ENCODE measurements around the gene BMP4.

The BMP4 gene

DNA sequence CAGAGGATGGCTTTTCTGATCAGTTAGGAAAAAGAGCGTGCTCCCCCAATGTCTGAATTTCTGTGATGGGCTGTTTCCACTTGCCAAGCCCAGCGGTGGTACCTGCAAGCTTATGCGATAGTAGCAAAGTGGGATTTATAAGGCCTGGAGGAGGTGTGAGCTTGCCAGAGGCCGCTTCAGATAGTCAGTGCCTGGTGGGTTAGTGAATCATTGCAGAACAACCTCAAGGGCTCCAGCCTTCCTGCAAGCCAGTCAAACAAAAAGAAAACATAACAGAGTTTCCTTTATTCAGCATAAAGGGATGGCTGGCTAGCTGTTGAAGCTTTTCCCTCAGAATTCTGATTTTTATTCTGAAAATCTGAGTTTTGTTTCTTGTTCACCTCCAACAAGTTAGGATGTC is 7.6 kb upstream of the BMP4 start:
- DNase-seq (ENCODE audit: low spot score): no peak

DNA sequence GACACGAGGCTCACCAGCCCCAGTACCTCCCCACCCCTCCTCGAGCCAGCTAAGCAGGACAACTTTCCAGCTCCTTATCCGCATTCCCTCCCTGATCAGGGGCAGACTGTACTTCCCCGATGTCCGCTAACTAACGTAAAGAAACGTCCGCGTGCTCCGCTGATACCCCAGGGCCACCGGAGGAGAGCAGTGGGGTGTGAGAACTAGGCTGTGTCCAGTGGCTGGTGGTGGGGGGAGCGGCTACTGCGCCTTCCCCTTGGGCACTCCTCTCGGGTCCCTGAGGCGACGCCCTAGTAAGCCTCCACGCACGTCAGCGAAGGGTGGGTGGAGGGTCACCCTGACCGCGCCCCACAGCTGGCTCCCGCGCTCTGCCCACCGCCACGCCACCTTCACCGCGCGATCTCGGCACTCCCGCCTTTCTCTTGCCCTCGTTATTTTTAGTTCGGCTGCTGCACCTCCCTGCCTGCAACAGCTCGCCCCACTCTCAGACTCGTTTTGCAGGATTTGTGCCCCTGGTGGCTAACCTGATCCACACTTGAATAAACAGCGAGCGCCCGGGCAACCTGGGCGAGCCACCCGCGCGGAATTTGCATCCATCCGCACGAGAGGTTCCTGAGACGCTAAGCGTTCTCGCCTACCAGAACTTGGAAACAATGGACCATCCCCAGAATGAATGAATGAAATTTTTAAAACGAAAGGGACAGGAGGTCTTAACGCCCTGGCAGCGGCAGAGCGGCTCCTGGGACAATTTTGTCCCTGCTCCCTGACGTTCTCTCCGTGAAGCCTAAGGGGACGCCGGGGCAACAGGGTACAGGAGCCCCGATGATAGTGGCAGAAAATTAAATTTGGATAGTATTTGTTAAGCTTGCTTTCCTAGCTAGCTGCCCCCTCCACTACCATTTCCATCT is 6.9 kb upstream of the BMP4 start:
- peak; percentile 30 for DNase-seq (ENCODE audit: low spot score)

DNA sequence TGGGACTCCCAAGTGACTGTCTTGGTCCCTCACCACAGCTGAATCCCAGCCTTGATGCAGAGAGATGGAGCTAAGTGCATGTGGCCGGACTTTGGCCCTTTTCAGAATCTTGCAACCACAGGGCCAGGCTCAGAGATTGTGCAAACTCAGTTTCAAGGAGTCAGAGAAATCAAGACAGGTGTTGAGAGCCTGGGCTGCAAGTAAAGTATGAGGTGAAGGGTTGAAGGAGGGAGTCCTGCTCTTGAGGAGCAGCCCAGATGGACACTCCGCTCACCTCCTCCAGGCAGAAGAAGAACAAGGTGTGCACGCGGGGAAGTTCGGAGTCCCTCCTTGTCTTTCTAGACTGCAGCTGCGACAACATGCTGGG is 6.3 kb upstream of the BMP4 start:
- DNase-seq (ENCODE audit: low spot score): no peak

DNA sequence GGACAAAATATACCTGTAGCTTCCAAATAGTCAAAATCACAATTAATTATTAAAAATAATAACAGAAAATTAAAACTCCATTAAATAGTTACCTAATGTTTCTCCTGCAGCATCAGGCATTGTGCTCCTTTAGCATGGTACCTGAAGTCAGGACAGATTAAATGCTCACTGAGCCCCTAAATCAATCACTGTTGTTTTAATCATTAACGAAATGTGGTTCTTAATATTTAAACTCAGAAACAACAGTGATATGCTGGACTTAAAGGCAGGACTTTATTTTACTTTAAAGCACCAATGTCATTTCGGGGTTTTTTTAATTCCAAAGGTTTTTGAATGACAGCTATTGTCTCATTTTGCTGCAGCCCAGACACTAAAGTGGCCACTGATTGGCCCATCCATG is 2.0 kb upstream of the BMP4 start:
- DNase-seq (ENCODE audit: low spot score): no peak

DNA sequence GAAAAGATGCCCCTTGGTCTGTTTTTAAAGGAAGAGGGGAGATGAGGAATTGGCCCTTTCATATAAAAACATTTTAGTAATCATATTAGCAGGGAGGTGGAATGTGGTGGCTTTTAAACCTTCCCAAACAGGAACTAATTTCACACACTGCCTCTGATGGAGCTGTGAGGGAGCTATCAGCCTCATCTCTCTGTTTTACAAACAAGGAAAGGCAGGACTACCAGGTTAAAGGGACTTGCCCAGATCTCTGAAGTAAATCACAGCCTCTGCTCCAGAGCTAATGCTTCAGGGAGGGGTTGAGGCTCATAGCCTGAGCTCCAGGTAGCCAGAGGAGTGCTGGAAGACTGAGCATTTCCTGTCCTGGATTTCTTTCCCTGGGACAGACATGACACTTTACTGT is 1.1 kb upstream of the BMP4 start:
- no peak for DNase-seq (ENCODE audit: low spot score)

DNA sequence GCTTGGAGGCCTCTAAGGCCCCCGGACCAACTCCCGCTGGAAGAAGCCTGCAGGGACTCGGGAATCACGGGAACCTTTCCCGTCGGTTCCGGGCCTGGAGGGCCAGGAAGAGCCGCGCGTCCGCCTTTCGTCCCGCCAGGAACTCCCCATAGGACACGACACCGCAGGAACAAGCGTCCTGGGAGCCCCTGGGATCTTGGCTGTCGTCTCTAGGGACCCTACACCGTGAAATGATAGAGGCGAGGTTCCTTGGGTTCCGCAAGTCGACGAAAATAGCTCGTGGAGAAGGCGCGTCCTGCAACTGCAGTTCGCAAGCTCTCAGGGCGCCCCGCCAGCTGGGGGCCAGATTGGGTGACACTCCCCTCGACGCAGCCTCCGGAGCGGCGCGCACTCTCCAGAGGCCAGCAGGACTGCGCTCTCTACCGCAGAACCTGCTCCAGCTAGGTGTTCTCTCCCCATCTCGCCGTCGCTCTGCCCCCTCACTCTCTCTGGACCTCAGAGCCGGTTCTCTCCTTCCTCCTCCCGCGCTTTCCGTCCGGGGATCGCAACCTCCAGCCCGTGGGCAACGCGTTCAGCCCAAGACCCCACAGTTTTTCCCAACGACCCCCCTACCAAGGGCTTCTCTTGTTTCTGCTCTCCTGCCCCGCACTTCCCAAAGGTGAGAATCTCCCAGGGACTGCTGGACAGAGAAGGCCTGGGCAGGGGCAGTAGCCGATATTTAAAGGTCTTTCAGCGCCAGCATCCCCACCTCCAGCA is 776 bp downstream of the BMP4 start:
- DNase-seq (ENCODE audit: low spot score): no peak

DNA sequence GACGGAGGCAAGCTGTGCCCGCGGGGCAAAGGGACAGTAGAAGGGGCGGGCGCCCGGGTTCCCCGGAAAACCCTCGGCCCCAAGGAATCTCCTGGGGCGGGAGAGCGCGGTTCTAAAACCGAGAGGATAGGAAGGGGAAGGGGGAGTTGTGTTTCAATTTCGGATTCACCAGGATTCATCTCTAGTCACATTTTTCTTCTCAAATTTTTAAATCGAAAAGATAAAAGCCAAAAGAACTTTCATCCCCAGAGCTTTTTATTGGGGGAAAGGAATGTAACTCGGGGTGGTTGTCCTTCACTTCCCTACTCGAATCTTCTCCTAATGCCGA is 1.4 kb downstream of the BMP4 start:
- no peak for DNase-seq (ENCODE audit: low spot score)

DNA sequence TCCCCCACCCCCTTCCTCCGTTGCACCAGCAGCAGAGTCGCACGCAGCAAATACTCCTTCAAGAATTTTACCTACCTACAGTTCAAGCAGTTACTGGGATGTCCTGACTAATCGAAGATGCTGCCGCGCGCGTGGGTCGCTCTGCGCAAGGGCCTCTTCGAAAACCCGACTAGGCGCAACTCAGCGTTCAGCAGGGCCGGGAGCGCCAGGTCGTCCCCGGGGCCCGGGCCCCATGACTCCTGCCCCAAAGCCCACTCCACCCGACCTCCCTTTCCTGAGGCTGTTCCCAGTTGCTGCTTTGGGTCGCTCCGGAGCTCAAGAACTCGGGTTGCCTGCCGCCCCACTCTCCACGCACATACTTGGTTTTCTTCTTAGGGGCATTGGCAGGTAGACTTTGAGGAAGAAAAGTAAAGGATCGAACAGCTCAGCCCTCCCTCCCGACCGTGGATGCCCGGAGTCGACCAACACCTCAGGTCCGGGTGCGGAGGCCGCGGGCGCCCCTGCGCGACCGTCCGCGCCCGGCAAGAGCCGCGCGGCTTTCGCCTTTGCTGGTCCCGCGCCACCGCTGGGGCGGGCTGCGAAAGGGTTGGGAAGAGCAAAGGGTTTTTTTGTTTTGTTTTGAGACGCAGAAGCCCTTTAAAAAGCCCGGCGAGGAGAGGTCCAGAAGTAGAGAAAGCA is 1.9 kb downstream of the BMP4 start:
- DNase-seq (ENCODE audit: low spot score): no peak

DNA sequence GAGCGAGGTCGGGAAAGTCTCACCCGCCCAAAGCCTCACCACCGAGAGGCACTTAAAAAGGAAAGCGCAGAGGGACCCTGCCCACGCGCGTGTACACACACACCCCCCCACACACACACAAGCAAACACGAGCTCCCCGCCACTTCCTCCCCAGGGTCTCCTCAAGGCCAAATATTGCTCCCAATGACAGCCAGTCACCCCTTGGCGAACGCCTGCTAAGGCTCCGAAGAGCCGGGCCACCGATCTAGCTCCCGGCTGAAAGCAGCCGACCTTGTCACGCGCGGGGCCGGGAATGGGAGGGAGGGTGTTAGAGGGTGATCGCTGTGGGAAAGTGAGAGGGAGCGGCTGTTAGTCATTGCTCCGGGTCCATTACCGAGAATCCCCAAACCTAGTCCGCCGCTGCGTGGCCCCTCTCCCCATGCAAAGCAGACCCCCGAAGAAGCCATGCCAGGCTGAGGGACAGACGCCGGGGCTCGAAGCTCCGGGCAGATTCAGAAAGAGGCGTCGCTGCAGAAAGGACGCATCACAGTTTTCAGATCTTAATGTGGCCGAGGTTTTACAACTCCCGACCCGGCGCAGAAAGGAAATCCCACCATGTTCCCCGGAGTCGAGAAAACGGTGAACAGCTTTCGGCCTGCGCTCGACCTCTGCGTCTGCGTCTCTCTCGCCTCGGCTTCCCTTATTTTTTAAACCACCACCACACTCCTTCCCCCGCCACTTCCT is 2.6 kb downstream of the BMP4 start:
- DNase-seq (ENCODE audit: low spot score): no peak

DNA sequence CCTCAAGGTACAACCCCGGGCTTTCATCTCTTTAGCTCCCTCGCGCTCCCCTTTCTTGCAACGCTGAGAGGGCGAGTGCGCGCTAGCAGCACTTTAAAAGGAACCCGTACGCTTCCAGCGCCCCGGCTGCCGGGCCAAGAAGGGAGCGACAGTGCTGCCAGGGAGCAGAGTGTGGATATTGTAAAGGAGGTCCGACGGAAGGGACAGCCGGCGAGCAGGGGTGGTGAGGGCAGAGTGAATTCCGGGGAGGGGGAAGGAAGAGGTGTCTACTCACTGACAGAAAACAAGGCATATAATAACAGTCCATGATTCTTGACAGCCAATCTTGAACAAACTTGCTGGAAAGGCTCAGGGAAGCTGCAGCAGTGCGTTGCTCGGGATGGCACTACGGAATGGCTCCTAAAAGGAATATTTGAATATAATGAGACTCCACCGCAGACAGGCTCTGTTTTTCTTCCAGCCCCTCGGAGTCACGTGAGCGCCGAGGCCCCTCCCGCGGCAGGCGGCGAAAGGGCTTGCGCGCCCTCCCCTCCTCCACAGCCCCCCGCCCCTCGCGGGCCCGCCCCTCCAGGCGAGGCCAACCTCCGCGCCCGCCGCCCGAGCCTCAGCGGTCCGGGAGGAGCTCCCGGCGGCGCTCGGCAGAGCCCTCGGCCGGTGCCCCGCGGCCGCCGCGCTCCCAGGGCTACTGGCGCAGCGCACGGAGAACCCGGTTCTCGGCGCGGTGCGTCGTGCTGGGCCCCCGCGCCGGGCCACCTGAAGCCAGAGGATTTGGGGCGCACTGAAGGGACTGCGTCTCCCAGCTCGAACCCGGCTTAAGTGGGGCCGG is 3.4 kb downstream of the BMP4 start:
- peak; percentile 85 for DNase-seq (ENCODE audit: low spot score)

DNA sequence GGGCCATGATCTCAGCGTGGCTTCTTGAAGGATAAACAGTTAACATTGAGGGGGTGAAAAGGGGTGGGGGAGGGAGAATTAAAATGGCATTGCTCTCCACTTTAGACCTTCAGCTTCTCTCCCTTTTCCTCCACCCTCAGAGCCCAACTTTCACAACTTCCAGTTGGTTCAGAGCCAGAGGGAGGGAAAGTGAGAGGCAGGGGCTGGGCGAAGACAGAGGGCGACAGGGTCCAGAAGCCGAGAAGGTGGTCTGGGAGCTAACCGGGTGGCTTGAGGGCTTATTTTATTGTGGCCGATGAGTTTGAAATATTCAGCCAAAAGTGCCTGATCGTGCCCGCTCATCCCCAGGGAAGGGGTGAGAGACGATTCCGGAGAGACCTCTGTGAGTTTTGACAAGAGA is 4.1 kb downstream of the BMP4 start:
- no peak for DNase-seq (ENCODE audit: low spot score)

DNA sequence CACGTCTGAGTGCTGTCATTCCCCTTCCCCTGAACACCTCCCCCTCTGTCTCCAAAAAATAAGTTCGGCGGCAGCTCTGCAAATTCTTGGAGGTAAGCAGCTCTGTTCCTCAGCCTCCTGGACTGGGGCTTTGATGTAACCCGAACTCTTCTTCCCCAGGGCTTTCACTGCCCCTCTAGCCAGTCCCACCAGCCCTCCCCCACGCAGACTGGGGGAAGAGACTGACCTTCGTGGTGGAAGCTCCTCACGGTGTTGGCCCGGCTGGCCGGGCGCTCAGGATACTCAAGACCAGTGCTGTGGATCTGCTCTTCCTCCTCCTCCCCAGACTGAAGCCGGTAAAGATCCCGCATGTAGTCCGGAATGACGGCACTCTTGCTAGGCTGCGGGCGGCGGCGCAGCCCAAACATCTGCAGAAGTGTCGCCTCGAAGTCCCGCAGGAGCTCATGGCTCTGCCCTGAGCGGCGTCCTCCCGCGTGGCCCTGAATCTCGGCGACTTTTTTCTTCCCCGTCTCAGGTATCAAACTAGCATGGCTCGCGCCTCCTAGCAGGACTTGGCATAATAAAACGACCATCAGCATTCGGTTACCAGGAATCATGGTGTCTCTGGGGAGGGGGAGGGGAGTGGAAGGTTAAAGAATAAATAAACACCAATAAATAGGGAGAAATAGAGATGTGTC is 4.9 kb downstream of the BMP4 start:
- DNase-seq (ENCODE audit: low spot score): no peak

DNA sequence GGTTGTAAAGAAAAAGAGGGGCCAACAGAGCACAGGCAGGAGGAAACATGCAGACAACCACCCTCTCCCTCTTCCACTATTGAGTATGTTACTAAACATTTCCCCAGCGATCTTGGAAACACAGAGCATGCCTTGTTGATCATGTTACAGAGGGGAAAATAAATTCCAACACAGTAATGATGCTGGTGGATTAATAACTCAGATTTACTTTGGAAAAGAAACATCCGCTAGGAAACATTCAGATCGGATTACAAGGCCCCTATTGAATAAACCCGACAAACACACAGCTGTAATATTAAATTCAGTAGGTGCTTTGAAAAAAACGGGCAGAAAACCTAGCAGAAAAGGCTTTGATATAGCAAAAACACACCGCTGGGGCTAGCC is 5.4 kb downstream of the BMP4 start:
- DNase-seq (ENCODE audit: low spot score): no peak

DNA sequence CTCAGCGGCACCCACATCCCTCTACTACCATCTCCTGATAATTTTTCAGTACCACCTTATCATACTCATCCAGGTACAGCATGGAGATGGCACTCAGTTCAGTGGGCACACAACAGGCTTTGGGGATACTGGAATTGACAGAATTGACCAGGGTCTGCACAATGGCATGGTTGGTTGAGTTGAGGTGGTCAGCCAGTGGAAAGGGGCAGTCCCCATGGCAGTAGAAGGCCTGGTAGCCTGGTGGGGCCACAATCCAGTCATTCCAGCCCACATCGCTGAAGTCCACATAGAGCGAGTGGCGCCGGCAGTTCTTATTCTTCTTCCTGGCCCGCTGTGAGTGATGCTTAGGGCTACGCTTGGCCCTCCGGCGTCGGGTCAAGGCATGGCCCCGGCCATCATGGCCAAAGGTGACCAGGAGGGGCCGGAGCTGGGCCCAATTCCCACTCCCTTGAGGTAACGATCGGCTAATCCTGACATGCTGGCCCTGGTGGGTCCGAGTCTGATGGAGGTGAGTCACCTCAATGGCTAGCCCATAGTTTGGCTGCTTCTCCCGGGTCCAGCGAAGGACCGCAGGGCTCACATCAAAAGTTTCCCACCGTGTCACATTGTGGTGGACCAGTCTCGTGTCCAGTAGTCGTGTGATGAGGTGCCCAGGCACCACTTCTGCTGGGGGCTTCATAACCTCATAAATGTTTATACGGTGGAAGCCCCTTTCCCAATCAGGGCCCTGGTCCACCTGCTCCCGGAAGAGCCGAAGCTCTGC is 6.4 kb downstream of the BMP4 start:
- DNase-seq (ENCODE audit: low spot score): no peak

DNA sequence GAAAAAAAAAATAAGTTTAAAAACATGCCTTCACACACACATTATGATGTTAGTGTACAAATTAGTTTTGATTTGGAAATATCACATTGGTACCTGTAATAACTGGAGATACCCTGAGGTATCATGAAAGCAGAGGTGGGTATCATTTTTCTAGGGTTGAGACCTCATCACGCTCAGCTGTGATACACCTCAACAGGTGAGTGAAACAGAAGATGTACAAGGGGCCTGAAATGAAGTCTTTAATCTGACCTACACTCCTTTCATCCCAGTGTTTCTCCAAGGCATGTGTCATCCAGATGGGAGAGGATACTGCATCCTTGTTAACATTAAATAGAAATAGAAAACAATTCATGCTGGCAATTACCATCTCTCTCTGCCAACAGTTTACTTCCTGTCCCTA is 7.4 kb downstream of the BMP4 start:
- DNase-seq (ENCODE audit: low spot score): no peak

DNA sequence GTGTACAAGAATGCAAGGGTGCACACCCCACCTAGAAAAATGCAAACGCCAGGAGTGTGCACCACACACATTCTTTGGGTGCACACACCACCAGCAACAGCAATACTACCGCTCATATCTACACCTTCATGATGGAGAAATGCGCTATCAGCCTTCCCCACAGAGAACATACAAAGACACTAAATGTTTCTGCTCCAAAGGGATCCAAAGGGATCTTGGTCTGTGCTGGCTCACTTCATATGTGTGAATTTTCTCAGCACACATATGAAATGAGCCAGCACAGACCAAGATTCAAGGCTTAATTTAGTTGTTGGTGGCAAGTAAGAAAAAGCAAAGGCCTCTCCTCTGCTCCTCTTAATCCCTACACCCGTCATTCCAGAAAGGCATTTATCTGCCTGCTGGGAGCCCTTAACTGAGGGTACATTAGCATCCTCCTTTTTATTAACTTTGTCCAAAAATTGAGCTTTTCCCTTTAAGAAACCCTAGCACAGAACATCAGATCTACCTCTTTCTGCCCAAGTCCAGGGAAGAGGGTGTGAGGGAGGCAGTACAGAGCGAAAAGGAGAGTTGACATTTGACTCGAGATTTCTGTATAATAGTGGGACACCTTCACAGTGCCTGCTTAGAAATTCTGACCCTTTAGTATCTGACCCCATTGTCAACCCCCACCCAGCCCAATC is 8.3 kb downstream of the BMP4 start:
- DNase-seq (ENCODE audit: low spot score): no peak

DNA sequence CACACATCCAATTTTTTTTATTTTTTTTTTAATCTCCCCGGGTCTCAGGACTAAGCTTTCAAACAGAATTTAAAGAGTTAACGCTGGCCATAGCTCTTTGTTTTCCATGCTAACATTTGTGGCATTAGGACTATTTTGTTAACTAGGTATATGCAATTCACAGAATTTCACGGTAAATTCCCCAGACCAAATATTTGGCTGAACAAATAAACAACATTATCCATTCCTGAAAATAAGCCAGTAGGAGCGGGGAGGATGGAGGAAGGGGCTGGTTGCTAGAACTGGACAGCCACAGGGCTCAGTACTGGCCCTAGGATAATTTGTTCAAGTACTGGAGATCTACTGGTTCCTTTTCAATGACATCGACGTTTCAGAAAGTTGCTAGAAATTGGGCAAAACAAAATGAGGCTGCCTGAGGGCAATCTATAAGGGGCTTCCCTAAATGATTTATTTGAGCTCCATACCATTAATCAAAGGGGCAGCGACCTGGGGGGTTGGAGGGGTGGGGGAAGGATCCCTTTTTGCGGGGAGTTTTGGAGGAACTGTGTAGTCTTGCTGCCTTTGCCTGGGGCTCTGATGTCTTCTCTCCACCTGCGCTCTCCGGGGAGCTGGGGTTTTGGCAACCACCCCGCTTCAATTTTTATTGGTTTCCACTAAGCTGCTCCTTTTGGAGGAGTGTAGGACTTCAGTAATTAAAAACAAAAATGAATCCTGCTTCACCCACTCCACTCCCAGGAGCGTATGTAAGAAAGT is 9.0 kb downstream of the BMP4 start:
- no peak for DNase-seq (ENCODE audit: low spot score)

DNA sequence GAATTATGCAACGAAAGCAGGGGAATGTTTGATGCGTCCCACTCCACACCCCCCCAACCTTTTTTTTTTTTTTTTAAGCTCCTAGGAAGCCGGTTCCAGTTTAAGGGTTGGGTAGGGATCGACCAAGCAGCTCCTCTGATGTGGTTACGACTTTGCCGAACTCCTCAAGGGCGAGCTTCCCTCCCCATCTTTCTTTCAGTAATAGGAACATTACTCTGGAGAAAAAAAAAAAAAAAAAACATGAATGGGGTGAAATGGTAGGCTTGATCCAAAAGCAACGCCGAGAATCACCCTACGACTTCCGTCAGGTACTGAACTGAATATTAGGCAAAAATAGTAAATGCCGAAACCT is 9.6 kb downstream of the BMP4 start:
- DNase-seq (ENCODE audit: low spot score): no peak

All from iPS-NIHi11 (cell line).